HG03095 (cell line): ENCODE results near the gene CHTF18.
"Not testable (repeated sequence)": the region's sequence is repeated elsewhere in the genome, so short reads cannot be mapped to it uniquely, and the experiment has no call there.

Experiments used
- ATAC-seq: cut with Tn5 transposase; IDR thresholded peaks from one replicate; pipeline ENCODE4 v1.9.1; 2021; ENCODE audit warnings: moderate library complexity; ENCODE audit not compliant: unreplicated experiment

CHTF18 gene

DNA sequence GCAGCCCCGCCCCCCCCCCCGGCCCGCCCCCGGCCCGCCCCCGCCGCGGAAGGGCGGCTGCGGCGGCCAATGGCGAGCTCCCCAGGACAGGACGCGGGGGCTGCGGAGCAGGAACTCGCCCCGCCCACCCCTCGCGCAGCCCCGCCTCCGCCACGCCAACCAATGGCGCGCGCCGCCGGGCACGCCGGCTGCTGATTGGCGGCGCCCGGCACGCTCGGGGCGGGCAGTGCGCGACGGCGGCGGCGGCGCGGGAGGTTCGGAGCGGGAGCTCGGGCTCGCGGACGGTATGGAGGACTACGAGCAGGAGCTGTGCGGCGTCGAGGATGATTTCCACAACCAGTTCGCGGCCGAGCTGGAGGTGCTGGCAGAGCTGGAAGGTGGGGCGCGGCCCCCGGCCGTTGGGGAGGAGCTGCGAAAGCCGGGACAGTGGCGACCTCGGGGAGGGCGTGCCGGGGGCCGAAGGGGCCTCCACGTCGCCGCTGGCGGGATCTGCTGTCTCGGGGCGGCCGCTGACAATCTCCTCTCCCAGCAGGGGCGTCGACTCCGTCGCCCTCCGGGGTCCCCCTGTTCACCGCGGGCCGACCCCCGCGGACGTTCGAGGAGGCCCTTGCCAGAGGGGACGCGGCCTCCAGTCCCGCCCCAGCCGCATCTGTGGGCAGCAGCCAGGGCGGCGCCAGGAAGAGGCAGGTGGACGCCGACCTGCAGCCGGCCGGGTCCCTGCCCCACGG, at the start of gene CHTF18:
CHTF18 (plus strand) TSS at position 222 of the 728 bp plus-strand sequence; CDS start at position 287, 65 bp downstream.
- peak; percentile 55 for ATAC-seq

DNA sequence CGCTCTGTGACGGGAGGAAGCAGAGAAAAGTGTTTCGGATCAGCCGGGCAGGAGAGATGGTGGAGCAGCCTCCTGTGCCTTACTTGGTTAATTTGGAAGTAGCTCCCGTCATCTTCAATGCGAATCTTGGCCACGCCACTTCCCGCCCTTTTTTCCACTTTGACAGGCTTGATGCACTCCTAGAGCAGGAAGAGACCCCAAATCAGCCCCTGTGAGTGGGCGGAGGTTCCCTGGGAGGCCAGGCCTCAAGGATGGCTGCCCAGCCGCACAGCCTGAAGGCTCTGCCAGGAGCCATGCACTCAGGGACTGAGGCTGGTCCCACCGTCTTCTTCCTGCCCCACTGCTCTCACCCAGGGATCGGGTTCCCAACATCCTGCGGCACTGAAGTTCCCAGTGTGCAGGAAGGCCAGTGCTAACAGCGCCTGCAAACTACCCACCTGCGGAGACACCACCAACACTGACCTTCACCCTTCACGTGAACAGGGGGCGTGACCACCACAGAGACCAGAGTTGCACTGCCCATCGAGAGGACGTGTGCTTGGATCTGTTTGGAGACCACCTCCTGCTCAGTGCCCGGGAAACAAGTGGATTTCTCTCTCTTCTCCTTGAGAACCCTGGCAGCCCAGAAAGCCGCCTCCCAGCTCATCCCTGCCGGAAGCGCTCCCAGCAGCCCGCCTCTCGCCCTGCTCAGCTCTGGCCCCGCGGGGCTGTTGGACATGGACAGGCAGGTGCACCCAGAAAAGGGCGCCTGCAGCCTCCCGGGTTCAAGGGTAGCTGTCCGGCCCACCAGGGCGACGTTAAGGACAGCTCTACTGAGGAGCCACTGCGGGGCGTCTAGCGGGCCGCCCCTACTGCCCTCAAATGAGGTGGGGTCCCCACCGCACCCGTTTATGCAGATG, 48.6 kb upstream of the CHTF18 start:
- no peak for ATAC-seq

DNA sequence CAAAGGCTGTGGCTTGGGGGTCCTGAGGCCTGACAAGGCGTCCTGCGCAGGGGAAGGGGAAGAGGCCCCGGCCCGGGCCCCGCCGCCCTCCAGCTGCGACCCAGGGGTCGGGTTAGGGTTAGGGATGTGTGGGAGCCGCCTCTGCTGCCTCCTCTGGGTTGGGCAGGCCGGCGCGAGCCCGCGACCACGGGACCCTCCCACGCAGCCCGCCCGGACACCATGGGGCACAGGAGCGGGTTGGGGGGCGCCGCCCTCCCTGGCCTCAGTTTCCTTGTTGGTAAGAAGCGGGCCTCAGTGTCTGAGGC, 48.0 kb upstream of the CHTF18 start:
- ATAC-seq, result no peak

DNA sequence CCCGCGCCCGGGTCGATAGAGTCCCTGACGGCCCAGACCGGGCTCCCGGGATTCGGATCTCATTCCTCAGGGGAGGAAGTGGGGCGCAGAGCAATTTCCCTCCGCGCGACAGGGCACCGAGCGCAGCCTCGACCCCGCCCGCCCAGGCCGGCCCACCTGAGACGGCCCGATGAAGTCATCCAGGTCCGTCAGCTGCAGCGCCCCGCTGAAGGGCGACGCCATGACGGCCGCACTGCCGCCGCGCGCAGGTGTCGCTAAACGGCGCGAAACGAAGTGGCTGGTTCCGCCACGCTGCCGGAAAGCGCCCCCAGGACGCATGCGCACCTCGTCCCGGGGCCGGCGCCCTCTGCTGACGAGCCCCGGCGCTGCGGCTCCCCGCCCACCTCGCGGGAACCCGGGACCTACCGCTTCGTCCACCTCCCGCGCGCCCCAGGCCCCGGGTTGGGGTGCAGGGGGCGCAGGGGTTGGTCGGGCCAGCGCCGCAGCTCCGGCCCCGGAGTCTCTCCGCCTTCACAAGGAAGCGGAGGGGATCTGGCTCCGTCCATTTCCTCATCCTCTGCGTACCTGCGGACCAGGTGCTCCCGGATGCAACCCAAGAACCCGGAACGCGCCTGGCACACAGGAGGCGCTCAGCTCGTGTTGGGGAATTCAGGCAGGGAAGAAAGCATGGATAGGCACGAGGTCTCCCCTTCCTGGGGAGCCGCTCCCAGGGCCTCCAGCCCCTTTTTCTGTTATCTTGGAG, 47.5 kb upstream of the CHTF18 start, which contains the start of gene CIAO3:
CIAO3 (minus strand) TSS at position 234 of the 742 bp plus-strand sequence; CDS start at position 222, 12 bp downstream.
- peak; percentile 49 for ATAC-seq

DNA sequence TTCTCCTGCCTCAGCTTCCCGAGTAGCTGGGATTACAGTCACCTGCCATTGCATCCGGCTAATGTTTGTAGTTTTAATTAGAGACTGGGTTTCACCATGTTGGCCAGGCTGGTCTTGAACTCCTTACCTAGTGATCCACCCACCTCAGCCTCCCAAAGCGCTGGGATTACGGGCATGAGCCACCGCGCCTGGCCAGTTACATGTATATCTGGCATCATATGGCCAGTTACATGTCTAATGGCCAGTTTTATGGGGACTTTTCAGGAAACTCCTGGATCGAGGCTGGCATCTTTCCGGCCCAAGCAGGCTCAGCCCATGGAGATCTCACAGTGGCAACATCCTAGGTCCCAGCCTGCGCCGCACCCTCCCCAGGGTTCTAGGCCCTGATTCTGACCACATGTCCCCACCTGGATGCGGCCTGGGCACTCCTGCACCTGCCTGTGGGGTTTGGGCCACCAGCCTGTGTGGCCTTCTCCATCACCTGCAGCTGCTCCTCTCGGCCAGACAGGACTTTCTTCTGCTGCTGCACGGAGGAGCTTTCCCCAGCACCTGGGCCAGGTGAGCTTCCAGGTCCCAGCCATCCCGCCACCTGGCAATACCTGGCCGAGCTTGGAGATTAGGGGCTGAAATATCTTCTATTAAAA, 46.3 kb upstream of the CHTF18 start:
- ATAC-seq, result no peak

DNA sequence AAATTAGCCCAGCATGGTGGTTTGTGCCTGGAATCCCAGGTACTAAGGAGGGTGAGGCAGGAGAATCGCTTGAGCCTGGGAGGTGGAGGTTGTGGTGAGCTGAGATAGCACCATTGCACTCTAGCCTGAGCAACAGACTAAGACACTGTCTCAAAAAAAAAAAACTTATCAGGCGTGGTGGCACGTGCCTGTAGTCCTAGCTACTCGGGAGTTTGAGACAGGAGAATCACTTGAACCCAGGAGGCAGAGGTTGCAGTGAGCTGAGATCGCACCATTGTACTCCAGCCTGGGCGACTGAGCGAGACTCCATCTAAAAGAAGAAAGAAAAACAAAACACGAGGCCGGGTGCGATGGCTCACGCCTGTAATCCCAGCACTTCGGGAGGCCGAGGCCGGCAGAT, 45.5 kb upstream of the CHTF18 start:
- ATAC-seq, result not testable (repeated sequence)

DNA sequence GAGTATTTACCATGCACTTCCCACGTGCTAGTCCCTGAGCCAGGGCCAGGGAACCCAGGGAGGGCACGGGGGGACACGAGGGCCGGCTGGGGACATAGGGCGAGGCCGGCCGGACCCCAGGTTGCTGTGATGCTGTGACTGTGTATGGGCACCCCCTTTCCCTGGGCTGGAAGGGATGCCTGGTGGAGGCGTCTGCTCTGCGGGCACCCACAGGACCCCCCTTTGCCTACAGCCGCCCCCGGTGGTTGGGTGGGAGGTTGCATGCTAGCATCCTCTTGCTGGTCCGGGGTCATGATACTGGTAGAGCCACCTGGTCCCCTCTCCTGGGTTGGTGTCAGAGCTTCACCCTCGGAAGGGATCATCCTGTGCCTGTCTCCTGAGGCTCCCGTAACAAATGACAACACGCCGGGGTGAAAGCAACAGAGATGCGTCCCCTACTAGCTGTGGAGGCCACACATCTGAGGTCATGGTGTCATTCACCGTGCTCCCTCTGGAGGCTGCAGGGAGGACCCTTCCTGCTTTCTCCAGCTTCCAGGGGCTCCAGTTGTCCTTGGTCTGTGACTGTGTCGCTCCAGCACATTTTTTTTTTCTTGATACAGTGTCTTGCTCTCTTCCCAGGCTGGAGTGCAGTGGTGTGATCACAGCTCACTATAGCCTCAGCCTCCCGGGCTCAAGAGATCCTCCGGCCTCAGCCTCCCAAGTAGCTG, 44.5 kb upstream of the CHTF18 start:
- no peak for ATAC-seq

DNA sequence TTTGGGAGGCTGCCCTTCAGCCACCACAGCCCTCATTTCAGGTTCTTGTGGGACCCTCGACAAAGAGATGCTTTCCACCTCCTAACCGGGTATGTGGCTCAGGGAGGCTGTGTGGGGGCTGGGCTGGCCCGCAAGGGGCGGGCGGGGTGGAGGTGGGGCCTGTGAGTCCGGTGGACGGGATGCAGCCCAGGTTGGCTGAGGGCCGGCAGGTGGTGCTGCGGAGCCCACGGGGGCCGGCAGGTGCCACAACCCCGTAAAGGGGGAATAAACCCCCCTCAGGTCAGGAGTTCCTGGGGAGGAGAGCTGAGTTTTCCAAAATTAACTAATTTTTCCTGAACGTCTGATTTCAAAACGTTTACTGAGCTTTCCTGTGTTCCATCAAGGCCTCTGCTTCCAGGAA, 42.7 kb upstream of the CHTF18 start:
- no peak for ATAC-seq

DNA sequence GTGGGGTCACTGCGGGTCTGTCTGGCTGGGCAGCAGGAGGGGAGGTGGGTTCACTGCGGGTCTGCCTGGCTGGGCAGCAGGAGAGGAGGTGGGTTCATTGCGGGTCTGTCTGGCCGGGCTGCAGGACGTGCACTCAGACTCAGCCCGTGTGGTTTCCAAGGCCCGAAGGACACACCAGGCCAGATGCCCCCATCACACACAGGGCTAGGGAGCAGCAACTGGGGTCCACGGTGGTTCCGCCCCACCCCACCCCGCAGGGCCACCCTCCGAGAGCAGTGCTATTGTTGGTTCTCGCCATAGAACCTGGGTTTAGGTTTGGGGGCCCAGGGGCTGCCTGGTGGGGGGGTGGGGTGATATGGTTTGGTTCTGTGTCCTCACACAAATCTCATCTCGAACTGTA, 41.8 kb upstream of the CHTF18 start:
- no peak for ATAC-seq

DNA sequence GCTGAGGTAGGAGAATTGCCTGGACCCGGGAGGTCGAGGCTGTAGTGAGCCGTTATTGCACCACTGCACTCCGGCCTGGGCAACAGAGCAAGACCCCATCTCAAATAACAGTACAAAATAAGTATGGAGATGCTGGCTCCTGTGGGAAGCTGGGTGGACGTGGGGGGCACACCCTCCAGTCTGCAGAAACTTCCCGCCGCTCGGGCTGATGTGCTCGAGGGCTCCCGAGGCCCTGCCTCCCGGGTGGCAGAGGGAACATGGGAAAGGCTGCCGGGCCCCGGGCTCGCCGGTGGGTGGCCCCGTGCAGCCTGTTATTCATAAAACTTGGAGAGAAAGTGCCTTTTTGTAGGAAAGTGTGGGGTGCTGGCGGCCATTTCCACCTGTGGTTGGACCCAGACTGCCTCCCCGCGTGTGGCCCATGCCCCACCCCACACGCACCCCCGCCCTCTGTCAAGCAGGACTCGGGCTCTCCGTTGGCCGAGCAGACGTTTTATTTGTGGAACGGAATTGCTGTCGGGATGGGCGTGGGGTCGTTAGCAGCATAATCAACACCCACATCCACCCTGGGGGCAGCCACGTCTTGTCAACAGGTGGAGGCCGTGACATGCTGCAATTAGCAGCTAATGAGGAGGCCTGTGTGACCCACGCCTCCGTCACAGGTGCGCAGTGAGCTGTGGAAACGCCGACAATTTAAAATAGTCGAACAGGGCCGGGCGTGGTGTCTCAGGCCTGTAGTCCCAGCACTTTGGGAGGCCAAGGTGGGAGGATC, 40.3 kb upstream of the CHTF18 start:
- ATAC-seq, result no peak

DNA sequence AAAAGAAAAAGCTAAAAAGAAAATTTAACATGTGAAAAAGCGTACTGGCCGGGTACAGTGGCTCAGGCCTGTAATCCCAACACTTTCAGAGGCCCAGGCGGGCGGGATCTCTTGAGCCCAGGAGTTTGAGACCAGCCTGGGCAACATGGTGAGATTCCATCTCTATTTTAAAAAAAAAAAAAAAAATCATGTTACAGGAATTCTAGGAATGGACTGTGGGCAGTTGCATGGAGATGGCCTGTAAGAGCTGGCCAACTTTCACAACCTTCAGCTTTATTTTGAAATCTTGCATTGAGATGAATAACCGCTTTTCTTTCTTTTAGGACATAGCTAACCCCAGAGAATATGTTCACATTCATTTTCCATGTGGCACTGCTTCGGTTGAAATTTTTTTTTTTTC, 39.4 kb upstream of the CHTF18 start:
- no peak for ATAC-seq

DNA sequence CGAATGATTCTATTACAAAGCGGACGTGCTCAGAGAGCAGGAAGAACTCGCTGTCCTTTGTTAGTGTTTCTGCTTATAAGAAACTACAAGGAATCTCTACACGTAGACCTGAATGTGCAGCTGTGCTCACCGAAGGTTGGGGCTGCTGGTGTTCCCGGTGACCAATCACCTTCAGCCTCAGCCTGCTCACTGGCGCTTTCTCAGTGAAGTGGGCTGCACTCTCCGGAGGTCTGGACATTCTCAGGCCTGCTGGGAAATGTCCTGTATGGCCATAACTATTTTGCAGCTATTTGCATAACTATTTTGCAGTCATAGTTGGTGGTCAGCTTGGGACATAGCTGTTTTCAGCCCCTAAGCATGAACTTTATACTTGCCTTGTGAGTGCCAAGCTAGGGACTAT, 37.9 kb upstream of the CHTF18 start:
- ATAC-seq, result no peak

DNA sequence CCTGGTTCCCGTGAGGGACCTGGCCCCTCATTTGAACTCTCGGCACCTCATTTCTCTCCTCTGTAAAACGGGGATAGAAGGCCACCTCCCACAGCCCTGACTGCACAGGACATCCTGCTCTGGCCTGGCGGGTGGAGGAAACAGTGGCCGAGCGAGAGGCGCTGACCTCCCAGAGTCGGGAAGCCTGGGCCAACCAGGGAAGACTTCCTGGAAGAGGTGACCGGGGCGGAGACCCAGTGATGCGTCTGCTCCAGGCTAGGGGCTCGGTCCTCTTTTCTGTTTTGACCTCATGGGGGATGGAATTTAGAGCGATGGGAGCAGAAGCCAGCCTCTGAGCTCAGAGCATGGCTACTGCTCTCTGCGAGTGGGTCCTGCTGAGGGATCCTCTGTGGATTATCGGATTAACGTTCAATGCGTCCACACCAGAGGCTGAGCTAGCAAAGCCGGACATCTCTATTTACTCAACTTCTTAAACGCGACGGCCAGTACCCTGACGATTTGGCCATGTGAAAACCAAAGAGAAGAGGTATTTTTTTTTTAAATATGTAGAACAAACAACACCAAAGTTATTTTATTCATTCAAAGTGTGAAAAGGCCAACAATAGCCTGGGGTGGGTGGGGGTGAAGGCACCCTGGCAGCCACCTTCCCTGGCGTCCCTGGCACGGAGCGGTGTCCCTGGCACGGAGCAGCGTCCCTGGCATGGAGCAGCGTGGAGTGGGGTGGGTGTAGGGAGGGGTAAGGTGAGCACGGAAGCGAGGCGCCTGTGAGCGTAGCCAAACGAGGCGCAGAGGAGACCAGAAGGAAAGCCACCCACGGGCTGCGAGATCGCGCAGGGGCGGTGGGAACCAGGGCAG, 37.0 kb upstream of the CHTF18 start:
- ATAC-seq, result no peak

DNA sequence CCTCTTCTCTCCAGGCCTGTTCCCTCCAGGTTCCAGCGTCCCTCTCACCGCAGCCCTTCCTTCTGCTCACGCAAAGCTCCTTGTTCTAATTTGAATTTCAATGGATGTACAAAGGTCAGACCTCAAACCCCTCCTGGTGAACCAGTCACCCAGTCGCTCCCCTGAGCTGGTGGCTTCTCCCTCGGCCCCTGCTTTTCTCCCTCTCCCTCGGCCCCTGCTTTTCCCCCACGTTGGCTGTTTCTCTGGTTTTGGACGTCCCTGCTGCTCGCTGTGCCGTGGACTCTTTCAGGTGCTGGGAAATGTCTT, 36.5 kb upstream of the CHTF18 start:
- no peak for ATAC-seq

DNA sequence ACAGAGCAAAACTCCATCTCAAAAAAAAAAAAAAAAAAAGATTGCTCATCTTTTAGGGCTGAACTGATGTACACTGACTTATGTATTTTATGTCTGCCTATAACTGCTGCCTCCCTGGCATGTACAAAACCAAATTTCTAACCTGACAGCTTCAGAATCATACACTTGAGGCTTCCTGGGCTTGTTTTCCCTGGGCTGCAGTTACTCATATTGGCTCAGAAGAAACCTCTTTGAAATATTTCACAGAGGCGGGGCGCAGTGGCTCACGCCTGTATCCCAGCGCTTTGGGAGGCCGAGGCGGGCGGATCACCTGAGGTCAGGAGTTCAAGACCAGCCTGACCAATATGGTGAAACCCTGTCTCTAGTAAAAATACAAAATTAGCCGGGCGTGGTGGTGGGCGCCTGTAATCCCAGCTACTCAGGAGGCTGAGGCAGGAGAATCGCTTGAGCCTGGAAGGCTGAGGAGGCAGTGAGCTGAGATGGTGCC, 34.3 kb upstream of the CHTF18 start:
- not testable (repeated sequence) for ATAC-seq

DNA sequence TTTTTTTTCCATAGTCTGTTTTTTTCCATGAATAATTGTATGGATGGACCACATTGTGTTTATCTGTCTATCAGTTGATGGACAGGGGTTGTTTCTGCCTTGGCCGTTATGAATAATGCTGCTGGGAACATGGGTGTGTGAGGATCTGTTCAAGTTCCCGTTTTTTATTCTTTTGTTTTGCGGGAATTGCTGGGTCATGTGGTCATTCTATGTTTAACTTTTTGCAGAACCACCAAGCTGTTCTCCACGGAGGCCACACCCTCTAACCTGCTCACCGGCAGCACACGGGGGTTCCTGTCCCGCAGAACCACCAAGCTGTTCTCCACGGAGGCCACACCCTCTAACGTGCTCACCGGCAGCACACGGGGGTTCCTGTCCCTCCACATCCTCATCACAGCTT, 33.8 kb upstream of the CHTF18 start:
- no peak for ATAC-seq

DNA sequence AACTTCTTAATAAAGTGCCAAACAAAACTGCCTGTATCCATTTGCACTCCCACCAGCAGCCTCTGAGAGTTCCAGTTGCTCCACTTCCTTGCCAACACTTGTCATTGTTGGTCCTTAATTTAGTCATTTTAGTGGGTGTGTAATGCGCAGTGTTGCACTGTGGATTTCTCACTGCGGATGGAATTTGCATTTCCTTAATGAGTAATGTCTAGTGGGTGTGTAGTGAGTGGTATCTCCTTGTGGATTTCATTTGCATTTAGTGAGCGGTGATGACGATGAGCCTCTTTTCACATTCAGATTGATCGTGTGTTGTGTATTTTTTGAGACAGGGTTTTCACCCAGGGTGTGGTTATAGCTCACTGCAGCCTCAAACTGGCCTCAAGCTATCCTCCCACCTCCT, 32.0 kb upstream of the CHTF18 start:
- no peak for ATAC-seq

DNA sequence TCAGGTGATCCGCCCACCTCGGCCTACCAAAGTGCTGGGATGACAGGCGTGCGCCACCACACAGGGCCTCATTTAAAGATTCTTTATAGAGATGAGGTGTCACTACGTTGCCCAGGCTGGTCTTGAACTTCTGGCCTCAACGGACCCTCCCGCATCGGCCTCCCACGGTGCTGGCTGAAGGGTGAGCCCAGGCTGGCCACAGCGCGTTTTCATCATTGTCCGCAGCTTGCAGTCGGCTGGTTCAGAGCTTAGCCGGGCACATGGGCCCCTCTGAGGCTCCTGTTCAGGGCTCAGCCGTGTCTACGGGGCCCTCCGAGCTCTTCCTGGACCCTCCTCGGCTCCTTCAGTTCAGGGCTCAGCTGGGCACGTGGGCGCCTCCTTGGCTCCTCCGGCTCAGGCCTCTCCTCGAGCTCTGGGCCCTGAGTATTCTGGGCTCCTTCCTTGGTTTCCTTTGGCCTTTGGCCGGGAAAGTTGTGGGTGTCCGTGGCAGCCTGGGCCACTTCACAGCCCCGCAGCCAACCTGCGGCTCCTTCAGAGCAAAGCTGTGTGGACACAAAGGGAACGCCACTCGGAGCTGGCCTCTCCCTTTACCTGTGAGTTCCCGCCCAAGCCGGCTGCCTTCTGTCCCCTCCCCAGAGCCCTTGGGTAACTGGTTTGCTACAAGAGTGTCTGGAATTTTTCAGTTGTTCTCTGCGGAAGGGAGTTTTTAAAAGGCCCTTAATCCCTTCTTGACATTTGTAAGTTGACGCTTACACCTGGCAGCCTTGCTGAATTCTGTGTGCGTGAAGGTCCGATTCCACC, 29.1 kb upstream of the CHTF18 start:
- no peak for ATAC-seq
